Neuronal stem cell (in vitro differentiated cells): ENCODE results near the gene NANOS2.

Experiments used
- DNase-seq: peaks from one replicate; pipeline ENCODE4 v3.0.0-alpha.2; 2013; ENCODE audit warnings: low spot score
- H2AFZ ChIP-seq: one replicate; pipeline ENCODE4 v1.6.1; 2013; ENCODE audit warnings: mild to moderate bottlenecking, low read length, inconsistent platforms
- H2AK5ac ChIP-seq: 2 replicates; pipeline ENCODE4 v1.6.1; 2013; ENCODE audit warnings: low read depth, mild to moderate bottlenecking, inconsistent platforms, low read length, moderate library complexity, mixed read lengths
- H2BK120ac ChIP-seq: 2 replicates; pipeline ENCODE4 v1.6.1; 2013; ENCODE audit warnings: low read depth, mild to moderate bottlenecking, inconsistent platforms, low read length, moderate library complexity, mixed read lengths
- H2BK12ac ChIP-seq: one replicate; pipeline ENCODE4 v1.6.1; 2013; ENCODE audit warnings: low read length, inconsistent platforms
- H2BK15ac ChIP-seq: 2 replicates; pipeline ENCODE4 v1.6.1; 2013; ENCODE audit warnings: mild to moderate bottlenecking, low read length, inconsistent platforms, mixed read lengths
- H2BK5ac ChIP-seq: one replicate; pipeline ENCODE4 v1.6.1; 2013; ENCODE audit warnings: inconsistent platforms, mild to moderate bottlenecking, low read length, moderate library complexity
- H3K14ac ChIP-seq: one replicate; pipeline ENCODE4 v1.6.1; 2013; ENCODE audit warnings: low read length, inconsistent platforms
- H3K18ac ChIP-seq: 2 replicates; pipeline ENCODE4 v1.6.1; 2013; ENCODE audit warnings: low read length, inconsistent platforms
- H3K23ac ChIP-seq: 2 replicates; pipeline ENCODE4 v1.6.1; 2013; ENCODE audit warnings: low read depth, mild to moderate bottlenecking, mixed read lengths, low read length, inconsistent platforms; ENCODE audit not compliant: poor library complexity
- H3K27ac ChIP-seq: replicated peaks from 3 replicates; pipeline ENCODE4 v1.5.1; 2013; ENCODE audit warnings: low read length, inconsistent platforms
- H3K27me3 ChIP-seq, 3 experiments: 2 replicates each; pipeline ENCODE4 v1.6.1; 2013; ENCODE audit warnings: low read length in 3 of 3, mild to moderate bottlenecking in 2 of 3, inconsistent platforms in 1 of 3, low read depth in 1 of 3, mixed read lengths in 1 of 3, moderate library complexity in 1 of 3; ENCODE audit not compliant: control insufficient read depth in 3 of 3, insufficient read depth in 3 of 3
- H3K36me3 ChIP-seq, 2 donors: replicated peaks in 1 of 2; 2 replicates each; pipeline ENCODE4 v1.6.1; 2013; ENCODE audit warnings: low read length in 2 of 2; ENCODE audit not compliant: control insufficient read depth in 2 of 2, insufficient read depth in 2 of 2
- H3K4ac ChIP-seq: 2 replicates; pipeline ENCODE4 v1.6.1; 2013; ENCODE audit warnings: inconsistent platforms, mild to moderate bottlenecking, low read length, moderate library complexity
- H3K4me1 ChIP-seq, 2 donors: 1 replicate in 1 of 2; 2 replicates in 1 of 2; pipeline ENCODE4 v1.6.1; 2013; ENCODE audit warnings: low read length in 2 of 2, low read depth in 1 of 2; ENCODE audit not compliant: control insufficient read depth in 2 of 2, insufficient read depth in 1 of 2
- H3K4me2 ChIP-seq: one replicate; pipeline ENCODE4 v1.6.1; 2013; ENCODE audit warnings: mild to moderate bottlenecking, low read length, inconsistent platforms; ENCODE audit not compliant: insufficient read depth, poor library complexity, severe bottlenecking
- H3K4me3 ChIP-seq, 2 donors: 2 replicates each; pipeline ENCODE4 v1.5.1; 2013; ENCODE audit warnings: low read length in 2 of 2, mild to moderate bottlenecking in 2 of 2, inconsistent platforms in 1 of 2, moderate library complexity in 1 of 2
- H3K79me1 ChIP-seq: one replicate; pipeline ENCODE4 v1.6.1; 2013; ENCODE audit warnings: low read depth, mild to moderate bottlenecking, inconsistent platforms, low read length, moderate library complexity
- H3K9ac ChIP-seq: one replicate; pipeline ENCODE4 v1.6.1; 2013; ENCODE audit warnings: mild to moderate bottlenecking, low read depth, low read length, inconsistent platforms; ENCODE audit not compliant: poor library complexity
- H3K9me3 ChIP-seq, 2 donors: replicated peaks in 1 of 2; 2 replicates each; pipeline versions ENCODE3 to v1.6.1; 2013; ENCODE audit warnings: low read length in 2 of 2, mild to moderate bottlenecking in 2 of 2, inconsistent platforms in 1 of 2, low read depth in 1 of 2, mixed read lengths in 1 of 2, moderate library complexity in 1 of 2; ENCODE audit not compliant: control insufficient read depth in 2 of 2, insufficient read depth in 1 of 2
- H4K8ac ChIP-seq: one replicate; pipeline ENCODE4 v1.6.1; 2013; ENCODE audit warnings: low read depth, mild to moderate bottlenecking, inconsistent platforms, low read length, moderate library complexity
- H4K91ac ChIP-seq: one replicate; pipeline ENCODE4 v1.6.1; 2013; ENCODE audit warnings: low read length, low read depth, mild to moderate bottlenecking, inconsistent platforms; ENCODE audit not compliant: poor library complexity
- WGBS, 2 donors: extraction: QIAGEN DNeasy Blood & Tissue Kit; methylation state at CpG; one replicate each; pipeline ENCODE4 v1.1.7; 2013; ENCODE audit warnings: missing lambda C conversion rate in 2 of 2, mixed read lengths in 1 of 2; ENCODE audit not compliant: insufficient read length in 2 of 2, insufficient replicate concordance in 1 of 2; ENCODE audit errors: extremely low coverage in 2 of 2; 5-methylcytosine and 5-hydroxymethylcytosine counted together

NANOS2 gene

DNA sequence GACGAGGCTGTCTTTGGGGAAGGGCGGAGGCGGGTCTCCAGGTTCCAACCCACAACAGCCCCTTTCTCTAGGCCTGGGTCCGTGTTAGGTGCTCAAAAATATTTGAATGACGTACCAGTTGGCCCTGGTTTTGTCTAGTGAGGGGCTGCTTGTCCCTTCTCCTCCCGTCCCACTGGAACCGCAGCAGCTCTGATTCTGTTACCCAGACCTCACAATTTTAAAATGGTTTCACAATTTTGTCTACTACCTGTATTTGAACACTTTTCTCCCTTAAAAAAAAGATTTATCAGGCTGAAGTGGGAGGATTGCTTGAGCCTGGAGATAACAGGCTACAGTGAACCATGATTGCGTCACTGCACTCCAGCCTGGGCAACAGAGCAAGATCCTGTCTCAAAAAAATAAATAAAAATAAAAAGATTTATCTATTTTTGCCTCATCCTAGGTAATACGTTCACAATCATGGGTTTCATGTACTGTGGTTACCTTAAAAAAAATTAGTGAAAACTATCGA, 27.3 kb downstream of the NANOS2 start:
- no CpG with 5 or more reads among the region's 10 CpGs for WGBS, 2 donors
- Histone ChIP-seq H3K4me3 (peak overlapping the region; percentile 81 to 98), H2BK15ac (no peak overlapping the region), H3K4me1 (peaks cover 8 to 15% of the 10 kb centered on the region in 2 donors), H3K23ac (no peak overlapping the region), H3K4ac (no peak overlapping the region), H3K4me2 (peak overlapping the region; percentile 94), H3K79me1 (peaks cover 13% of the 10 kb centered on the region), H2BK5ac (no peak overlapping the region), H3K27me3 (no peaks in the 10 kb centered on the region), H3K9ac (peak overlapping the region; percentile 72), H3K9me3 (peaks cover 0 to 4% of the 10 kb centered on the region in 2 donors), H4K8ac (peak overlapping the region; percentile 68), H4K91ac (peak overlapping the region; percentile 32), H2AK5ac (peak overlapping the region; percentile 98), H3K36me3 (peaks cover 9 to 21% of the 10 kb centered on the region in 2 donors), H2AFZ (peak overlapping the region; percentile 93), H3K27ac (peak overlapping the region; percentile 11), H2BK12ac (no peak overlapping the region), H2BK120ac (no peak overlapping the region), H3K18ac (peak overlapping the region; percentile 95), H3K14ac (no peak overlapping the region)
- no peak for DNase-seq

- H3K27me3 ChIP-seq: no peaks in the 10 kb centered on the region
- DNase-seq: peak; percentile 91
- no peak overlapping the region for H2BK15ac ChIP-seq
- peak overlapping the region; percentile 98 for H3K23ac ChIP-seq
- H2BK12ac ChIP-seq: no peak overlapping the region
- WGBS, 2 donors: no CpG with 5 or more reads among the region's 32 CpGs
- peak overlapping the region; percentile 89 to 98 for H3K4me3 ChIP-seq
- peaks cover 0 to 4% of the 10 kb centered on the region in 2 donors for H3K9me3 ChIP-seq
- no peak overlapping the region for H3K14ac ChIP-seq
- H3K4me2 ChIP-seq: peak overlapping the region; percentile 94
- peaks cover 8 to 21% of the 10 kb centered on the region in 2 donors for H3K36me3 ChIP-seq
- H2BK120ac ChIP-seq: no peak overlapping the region
- H3K9ac ChIP-seq: peak overlapping the region; percentile 72
- H2BK5ac ChIP-seq: peak overlapping the region; percentile 95
- H2AK5ac ChIP-seq: peak overlapping the region; percentile 98
- H4K91ac ChIP-seq: no peak overlapping the region
- H3K18ac ChIP-seq: peak overlapping the region; percentile 95
- no peak overlapping the region for H3K4ac ChIP-seq
- H4K8ac ChIP-seq: peak overlapping the region; percentile 68
- H3K4me1 ChIP-seq: peaks cover 8 to 18% of the 10 kb centered on the region in 2 donors
- H2AFZ ChIP-seq: peak overlapping the region; percentile 93
- peak overlapping the region; percentile 85 for H3K27ac ChIP-seq
- peaks cover 13% of the 10 kb centered on the region for H3K79me1 ChIP-seq
These were observed 28.0 kb downstream of the NANOS2 start for GRCh38 chr19:45886427-45887199.

- no peaks in the 10 kb centered on the region for H3K27me3 ChIP-seq
- H3K4me1 ChIP-seq: peaks cover 8 to 18% of the 10 kb centered on the region in 2 donors
- peaks cover 0 to 4% of the 10 kb centered on the region in 2 donors for H3K9me3 ChIP-seq
- no peak within 1 kb of the TSS for H2BK120ac ChIP-seq
- H2AFZ ChIP-seq: peak within 1 kb of the TSS; percentile 93
- peaks cover 8 to 21% of the 10 kb centered on the region in 2 donors for H3K36me3 ChIP-seq
- peak within 1 kb of the TSS; percentile 85 for H3K27ac ChIP-seq
- peak within 1 kb of the TSS; percentile 68 for H4K8ac ChIP-seq
- H2BK12ac ChIP-seq: peak within 1 kb of the TSS; percentile 58
- H3K9ac ChIP-seq: peak within 1 kb of the TSS; percentile 97
- H2BK5ac ChIP-seq: peak within 1 kb of the TSS; percentile 95
- peak within 1 kb of the TSS; percentile 89 to 98 for H3K4me3 ChIP-seq
- peak within 1 kb of the TSS; percentile 26 for H2BK15ac ChIP-seq
- WGBS, 2 donors: no CpG with 5 or more reads among the region's 107 CpGs
- H4K91ac ChIP-seq: no peak within 1 kb of the TSS
- peak within 1 kb of the TSS; percentile 98 for H3K23ac ChIP-seq
- peak within 1 kb of the TSS; percentile 98 for H2AK5ac ChIP-seq
- peaks cover 13% of the 10 kb centered on the region for H3K79me1 ChIP-seq
- peak; percentile 92 for DNase-seq
- H3K4ac ChIP-seq: peak within 1 kb of the TSS; percentile 4
- peak within 1 kb of the TSS; percentile 94 for H3K4me2 ChIP-seq
- H3K18ac ChIP-seq: peak within 1 kb of the TSS; percentile 95
- no peak within 1 kb of the TSS for H3K14ac ChIP-seq
These were observed 28.8 kb downstream of the NANOS2 start, which contains the start of gene IRF2BP1 for GRCh38 chr19:45885556-45886426. TSS of gene IRF2BP1 (minus strand) at chr19:45886141. CDS start at chr19:45885774, 367 bp downstream.
